ENCODE data around the gene VSTM5.

DNA sequence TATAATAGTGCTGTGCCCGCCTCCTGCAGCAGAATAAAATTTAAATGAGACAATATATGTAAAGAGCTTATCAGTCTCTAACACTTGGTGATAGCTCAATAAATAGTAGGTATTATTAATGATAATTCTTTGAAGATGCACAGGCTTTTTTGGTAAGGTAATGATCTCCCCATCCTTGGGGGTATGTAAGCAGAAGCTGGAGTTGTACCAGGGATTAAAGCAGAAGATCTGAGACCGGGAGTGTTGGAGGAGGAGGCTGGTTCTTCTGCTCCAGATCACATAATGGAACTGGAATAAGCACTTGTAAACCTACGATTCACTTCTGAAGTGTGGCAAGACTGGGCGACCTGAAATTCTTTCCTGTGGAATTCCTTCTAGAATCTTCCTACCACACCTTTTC lies 8.4 kb downstream of the VSTM5 start:
- TF ChIP-seq CTCF (IDR thresholded peaks at IDR 0.05; ENCODE audit: poor library complexity) = no peak
- TF ChIP-seq EZH2phosphoT487 (IDR thresholded peaks at IDR 0.05; ENCODE audit: low read depth, severe bottlenecking, unreplicated experiment) = no peak
- no peak for TF ChIP-seq EZH2 (IDR thresholded peaks at IDR 0.05; ENCODE audit: borderline replicate concordance)

Measured in hepatocyte (in vitro differentiated cells).